ENCODE results near the gene TRPM2. TPM values are rescaled to one million over a fixed set of nuclear protein-coding genes. Genes with fewer than 3 reads are reported as not detected.
"Not testable (repeated sequence)": the region's sequence is repeated elsewhere in the genome, so short reads cannot be mapped to it uniquely, and the experiment has no call there.

Gene TRPM2
- total RNA-seq, 1 experiment from 2014 or later, result not detected

DNA sequence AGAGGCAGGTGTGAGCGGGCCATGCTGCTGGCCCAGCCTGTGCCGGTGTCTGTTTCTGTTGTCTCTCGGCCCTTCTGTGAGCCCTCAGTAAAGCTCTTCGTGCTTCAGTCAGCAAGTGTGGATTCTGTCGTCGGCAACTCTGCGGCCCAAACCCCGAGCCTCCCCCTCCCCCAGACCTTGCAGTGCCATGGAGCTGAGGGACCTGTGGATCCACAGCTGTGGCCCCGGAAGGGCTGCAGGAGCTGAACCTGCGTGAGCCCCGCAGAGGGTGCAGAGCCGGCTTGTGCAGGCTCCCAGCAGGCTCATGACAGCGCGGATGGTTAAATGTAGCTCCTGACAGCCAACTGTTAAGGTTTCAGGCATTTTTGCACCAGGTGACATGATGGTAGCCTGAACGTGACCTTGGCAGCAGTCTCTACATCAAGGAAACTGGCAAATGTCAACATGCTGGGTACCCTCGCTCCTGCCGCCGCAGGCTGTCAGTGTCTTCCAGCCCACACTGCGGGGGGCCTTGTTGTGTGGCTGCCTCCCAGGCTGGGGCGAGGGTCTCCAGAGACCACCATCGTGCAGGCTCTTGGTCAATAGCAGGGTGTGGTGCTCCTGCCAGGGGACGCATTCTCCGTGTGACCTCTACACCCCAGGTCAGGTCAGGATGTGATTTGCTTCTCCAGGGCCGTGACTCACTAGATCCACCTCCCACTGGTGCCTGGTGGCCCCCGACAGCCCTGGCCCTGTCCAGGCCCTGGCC, 108.8 kb downstream of the TRPM2 start:
- no peak for DNase-seq (ENCODE audit: low read depth)

DNA sequence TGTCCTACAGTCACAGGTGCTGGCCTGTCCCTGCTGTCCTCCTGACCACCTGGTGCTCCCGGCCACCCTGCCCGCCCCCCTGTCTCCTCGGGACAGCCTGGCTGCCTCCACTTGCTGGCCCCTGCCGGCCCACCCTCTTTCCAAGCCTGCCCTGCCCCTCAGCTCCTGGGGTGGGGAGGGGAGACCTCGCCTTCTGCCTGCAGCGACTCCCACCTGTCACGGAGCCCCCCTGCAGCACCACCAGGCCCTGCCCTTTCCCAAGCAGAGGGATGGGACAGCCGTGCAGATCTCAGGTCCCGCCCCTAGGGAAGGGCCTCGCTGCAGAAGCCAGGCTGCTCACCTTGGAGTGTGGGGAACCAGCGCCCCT, 109.4 kb downstream of the TRPM2 start:
- DNase-seq (ENCODE audit: low read depth), result no peak

DNA sequence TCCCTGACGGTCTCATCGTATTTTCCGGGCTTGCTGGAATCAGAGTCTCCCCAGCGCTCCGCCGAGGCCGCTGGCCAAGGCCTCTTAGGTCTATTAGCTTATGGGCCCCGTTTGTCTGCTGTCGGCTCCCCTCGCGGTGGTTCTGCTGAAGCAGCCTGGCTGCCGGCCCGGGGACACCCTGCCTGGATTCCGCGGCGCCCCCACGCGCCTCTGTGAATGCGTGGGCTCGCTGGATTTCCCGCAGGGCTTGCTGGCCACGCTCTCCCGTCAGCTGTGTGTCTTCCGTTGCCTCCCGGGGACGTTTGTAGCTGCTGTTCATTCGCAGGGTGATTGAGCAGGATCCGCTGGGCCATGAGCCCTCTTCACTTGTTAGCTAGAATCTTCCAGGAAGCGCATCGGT, 110.3 kb downstream of the TRPM2 start:
- no peak for DNase-seq (ENCODE audit: low read depth)

DNA sequence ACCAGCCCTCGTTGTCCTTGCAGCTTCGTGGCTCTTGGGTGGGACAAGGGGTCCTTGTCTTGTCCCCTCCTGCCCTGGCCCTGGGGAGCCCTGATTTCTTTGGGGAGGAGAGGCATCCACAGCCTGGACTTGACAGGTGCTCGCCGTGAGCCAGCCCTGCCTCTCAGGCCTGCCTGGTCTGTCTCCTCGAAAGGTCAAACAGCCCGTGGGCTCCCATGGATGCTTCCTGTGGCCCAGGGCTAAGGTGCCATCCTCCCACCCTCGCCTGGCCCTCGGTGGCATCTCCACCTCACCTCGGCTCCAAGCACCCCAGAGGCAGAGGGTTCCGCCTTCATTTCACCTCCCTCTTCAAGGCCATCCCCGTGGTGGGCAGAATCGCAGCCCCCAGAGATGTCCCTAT, 110.9 kb downstream of the TRPM2 start:
- DNase-seq (ENCODE audit: low read depth), result no peak

DNA sequence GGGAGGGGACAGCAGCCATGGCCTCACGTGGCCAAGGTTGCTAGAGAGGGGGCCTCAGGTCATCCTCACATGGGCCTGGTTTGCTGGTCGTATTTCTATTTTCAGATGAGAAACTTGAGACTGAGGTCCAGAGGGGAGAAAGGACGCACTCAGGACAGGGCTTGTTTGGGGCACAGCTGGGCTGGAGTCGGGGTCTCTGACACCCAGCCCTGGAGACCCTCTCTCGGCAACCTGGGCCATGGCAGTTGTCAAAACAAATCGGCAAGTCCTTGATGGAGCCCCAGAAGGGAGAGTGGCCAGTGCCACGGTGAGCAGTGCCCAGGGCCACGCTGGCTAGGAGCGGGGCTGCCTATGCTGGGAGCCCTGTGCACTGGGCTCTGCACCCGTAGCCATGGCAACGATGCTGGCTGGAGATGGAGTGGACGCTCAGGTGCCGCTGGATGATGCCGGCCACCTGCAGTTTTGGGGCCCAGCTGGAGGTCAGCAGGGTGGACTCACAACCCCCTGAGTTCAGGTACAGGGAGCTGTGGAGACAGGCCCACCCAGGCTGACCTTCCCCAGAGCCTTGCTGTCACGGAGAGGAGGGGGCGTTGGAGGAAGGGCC, 113.0 kb downstream of the TRPM2 start:
- DNase-seq (ENCODE audit: low read depth), result no peak

DNA sequence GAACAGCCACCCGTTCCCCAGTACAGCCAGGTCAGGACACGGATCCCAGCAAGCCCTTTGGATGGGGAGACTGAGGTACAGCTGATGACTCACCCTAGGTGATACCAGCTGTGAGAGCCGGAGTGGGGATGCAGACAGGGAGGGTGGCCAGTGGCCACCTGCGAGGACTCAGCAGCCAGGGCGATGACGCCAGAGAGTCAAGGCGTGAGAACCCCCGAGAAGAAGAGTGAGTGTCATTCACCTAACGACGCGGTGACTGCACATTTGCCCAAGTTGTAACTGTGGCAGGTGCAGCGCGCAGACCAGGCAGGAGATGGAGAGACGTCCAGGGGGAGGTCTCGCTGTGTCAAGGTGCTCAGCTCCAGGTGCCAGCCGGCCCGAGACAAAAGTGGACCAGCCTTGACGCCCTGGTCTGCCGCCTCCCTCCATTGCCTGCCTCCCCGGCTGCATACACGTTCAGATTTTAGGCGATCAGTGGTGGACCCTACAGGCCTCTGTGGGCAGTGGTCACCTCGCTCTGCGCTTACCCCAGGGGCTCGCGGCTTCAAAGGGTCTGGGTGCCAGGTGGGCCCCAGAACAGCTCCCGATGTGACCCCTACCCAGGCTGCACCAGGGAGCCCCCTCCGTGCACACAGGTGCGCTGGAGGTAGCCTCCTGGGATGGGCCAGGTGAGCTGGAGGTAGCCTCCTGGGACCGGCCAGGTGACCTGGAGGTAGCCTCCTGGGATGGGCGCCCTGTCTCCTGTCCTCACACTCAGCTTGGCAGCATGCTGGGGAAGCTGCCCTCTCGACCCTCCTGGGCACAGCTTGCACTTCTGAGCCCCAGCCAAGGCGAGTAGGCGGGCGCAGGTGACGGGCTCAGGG, 113.8 kb downstream of the TRPM2 start:
- DNase-seq (ENCODE audit: low read depth), result no peak

GRCh38 chr21:44467859-44468195, 114.4 kb downstream of the TRPM2 start:
- DNase-seq (ENCODE audit: low read depth), result no peak

- DNase-seq (ENCODE audit: low read depth), result no peak
Observed at GRCh38 chr21:44471341-44471740, 117.9 kb downstream of the TRPM2 start.

- DNase-seq (ENCODE audit: low read depth), result no peak
Observed at GRCh38 chr21:44471996-44472395, 118.6 kb downstream of the TRPM2 start.

- no peak for DNase-seq (ENCODE audit: low read depth)
Observed at GRCh38 chr21:44473915-44474555, 120.6 kb downstream of the TRPM2 start.

DNA sequence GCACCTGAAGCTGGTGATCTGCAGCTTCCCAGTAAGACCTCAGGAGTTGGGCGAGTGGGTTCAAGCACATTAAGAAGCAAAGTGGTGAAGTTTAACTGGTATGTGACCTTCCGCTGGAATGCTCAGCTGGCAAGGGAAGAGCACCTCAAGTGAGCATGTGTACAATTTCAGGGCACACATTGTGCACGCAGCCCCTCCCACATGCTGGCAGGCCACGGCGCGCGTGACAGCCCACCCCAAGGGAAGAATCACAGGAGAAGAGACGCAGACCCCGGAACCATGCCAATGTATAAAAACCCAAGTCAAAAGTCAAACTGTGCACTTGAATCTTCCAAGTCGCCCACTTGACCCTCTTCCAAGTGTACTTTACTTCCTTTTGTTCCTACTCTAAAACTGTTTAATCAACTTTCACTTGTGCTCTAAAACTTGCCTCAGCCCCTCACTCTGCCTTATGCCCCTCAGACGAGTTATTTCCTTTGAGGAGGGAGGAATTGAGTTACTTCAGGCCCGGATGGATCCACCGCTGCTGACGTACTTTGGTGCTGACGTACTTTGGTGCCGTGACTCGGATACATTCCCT, 121.9 kb downstream of the TRPM2 start:
- no peak for DNase-seq (ENCODE audit: low read depth)

GRCh38 chr21:44477131-44477530, 123.7 kb downstream of the TRPM2 start:
- no peak for DNase-seq (ENCODE audit: low read depth)

DNA sequence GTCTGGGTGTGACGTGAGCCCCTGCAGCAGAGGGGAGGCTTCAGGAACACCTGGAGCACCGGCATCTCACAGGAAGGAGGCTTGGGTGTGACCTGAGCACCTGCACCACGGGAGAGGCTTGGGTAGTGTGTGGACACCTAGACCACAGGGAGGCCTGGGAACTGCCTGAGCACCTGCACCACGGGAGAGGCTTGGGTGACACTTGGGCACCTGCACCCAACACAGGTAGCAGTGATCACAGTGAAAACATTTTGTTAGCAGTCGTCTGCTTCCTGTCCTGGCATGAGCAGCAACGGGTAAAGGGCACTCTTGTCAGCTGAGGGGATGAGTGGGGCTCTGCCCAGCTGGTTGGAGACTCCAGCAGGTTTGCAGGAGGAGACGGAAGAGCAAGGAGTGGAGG, 124.3 kb downstream of the TRPM2 start:
- DNase-seq (ENCODE audit: low read depth), result no peak

GRCh38 chr21:44478124-44478800, 124.8 kb downstream of the TRPM2 start:
- no peak for DNase-seq (ENCODE audit: low read depth)

- no peak for DNase-seq (ENCODE audit: low read depth)
Observed at GRCh38 chr21:44478801-44479167, 125.4 kb downstream of the TRPM2 start.

GRCh38 chr21:44479556-44480199, 126.3 kb downstream of the TRPM2 start:
- DNase-seq (ENCODE audit: low read depth), result not testable (repeated sequence)

DNA sequence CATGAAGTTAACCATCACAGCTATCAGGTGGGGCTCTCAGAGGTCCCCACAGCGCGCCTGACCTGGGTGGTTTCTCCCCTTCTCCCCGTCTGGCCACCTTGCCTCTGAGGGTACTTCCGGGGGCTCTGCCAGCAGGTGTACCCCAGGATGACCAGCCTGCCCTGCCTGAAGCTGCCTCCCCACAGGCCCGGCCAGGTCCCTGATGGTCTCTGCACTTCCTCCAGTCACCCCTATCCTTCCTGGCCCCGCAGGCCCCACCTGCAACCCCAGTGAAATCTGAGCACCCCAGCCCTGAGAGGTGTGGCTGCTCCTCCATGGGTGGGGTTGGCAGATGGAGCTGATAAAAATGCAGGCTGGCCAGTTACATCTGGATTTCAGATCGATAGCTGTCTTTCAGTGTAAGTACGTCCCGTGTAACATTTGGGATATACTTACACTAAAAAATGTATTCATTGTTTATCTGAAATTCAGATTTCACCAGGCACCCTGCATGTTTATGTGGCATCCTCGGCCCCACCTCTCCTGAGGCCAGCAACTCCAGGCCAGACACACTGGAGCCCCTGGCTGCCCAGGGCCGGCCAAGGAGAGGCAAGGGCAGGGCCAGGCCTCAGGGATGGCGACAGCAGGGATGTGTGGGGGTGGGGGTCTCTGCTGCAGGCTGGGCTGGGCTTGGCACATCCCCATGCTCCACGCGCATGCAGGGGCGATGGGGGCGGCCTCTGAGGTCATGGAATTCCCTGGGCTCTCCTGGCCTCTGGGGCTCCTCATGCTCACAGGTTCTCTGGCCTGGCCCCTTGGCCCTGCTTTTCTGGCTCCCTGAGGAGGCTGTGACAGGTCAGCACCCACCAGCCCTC, 127.0 kb downstream of the TRPM2 start:
- DNase-seq (ENCODE audit: low read depth), result no peak

DNA sequence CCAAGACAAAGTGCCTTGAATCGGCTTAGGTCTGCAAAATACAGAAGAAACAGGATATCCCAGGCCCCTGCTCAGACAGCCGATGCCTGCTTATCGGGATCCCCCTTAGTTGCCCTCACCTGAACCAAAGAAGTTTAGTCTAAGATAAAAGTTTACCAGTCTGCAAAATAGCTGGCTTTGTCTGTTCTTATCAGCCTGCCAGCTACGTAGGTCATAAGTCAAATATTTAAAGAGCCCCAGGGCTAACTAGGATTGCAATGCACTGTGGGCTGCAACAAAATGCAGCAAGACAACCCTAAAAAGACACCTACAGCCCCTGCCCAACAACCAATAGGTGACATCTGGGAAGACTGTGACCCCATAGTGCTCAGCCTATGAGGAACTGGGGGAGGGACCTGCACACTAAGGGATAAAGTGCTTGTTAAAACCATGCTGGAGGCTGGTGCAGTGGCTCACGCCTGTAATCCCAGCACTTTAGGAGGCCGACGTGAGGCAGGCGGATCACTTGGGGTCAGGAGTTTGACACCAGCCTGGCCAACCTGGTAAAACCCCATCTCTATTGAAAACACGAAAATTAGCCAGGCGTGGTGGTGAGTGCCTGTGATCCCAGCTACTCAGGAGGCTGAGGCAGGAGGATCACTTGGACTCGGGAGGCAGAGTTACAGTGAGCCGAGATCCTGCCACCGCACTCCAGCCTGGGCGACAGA, 129.3 kb downstream of the TRPM2 start:
- DNase-seq (ENCODE audit: low read depth), result no peak
